H1 (cell line): Measurements from ENCODE around the gene DNASE1. TPM values are rescaled to one million over a fixed set of nuclear protein-coding genes. Genes with fewer than 3 reads are reported as not detected.

Experiments
- CHD7 ChIP-seq: fragments of 300-600 bp; sonication (generic); IDR thresholded peaks from 2 replicates; pipeline ENCODE4 v1.7.1; 2012; ENCODE audit warnings: low read length, moderate library complexity, mild to moderate bottlenecking, inconsistent platforms; ENCODE audit not compliant: insufficient replicate concordance
- SIN3A ChIP-seq, 2 experiments: IDR thresholded peaks in 1 of 2; conservative IDR thresholded peaks in 1 of 2; 2 replicates each; pipeline ENCODE4 v1.6.1; 2011 to 2012; ENCODE audit warnings: low read length in 2 of 2, improper control_type of control experiment in 1 of 2, low read depth in 1 of 2, mild to moderate bottlenecking in 1 of 2
- polyA plus RNA-seq, 7 experiments: library from polyadenylated mRNA; depleted of rRNA in 3 of 7; stranded (reverse) in 5 of 7; unstranded in 2 of 7; fragments of >200 nt in 5 of 7; fragments of 200-250 nt in 2 of 7; gene quantifications; 1 replicate in 5 of 7; 2 replicates in 1 of 7; 4 replicates in 1 of 7; pipeline versions ENCODE4 v1.2.1 to v1.2.3, GENCODE V29; 2011 to 2013; ENCODE audit warnings: missing spikeins in 2 of 7, mixed read lengths in 2 of 7
- total RNA-seq: library from RNA; stranded (reverse); fragmentation: NEBNext Ultra II Directional; extraction: Animal tissue kit (Norgen Biotek cat#: 25700); gene quantifications from 2 replicates; pipeline ENCODE4 v1.2.1, GENCODE V29; 2021

DNASE1 gene
- total and polyA plus RNA-seq, 2 of the 8 experiments (the other 6 are each of a cell fraction or from before 2014, with no cell fraction given) = 11.5 to 16.7 TPM

DNA sequence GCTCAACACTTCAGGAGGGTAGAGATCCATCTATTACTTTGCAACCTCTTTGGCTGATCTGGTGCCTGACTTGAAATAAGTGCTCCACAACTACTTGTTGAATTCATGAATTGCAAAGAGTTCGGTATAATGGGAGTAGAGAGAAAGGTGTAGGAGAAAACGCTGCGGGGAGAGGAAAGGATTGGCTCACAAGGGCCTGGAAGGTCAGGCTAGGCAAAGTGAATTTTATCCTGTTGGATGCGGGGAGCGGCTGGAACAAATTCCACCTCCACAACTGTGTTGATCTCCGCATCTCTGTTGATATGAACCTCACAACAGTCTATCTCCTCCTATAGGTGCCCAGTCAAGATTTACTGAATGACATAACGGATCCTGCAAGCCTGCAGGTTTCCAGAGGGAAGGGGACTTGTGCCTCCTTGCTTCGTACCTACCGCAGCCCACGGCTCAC, 43.8 kb upstream of the DNASE1 start (continued):
- TF ChIP-seq CHD7 (no peak), SIN3A (conservative IDR thresholded peaks at IDR 0.05 in 1 of 2, IDR thresholded peaks at IDR 0.05 in 1 of 2; ENCODE audit: low read depth in 1 of 2, low read length in 2 of 2) (0 out of 4 replicates have a peak, but pooled peaks of 1 of the 2 experiments have one; percentile 9)
